HG03103 (cell line): Measurements from ENCODE around the gene PICK1.

Experiments
- ATAC-seq: cut with Tn5 transposase; IDR thresholded peaks from one replicate; pipeline ENCODE4 v1.9.1; 2021; ENCODE audit warnings: low read depth; ENCODE audit not compliant: unreplicated experiment

Gene PICK1

DNA sequence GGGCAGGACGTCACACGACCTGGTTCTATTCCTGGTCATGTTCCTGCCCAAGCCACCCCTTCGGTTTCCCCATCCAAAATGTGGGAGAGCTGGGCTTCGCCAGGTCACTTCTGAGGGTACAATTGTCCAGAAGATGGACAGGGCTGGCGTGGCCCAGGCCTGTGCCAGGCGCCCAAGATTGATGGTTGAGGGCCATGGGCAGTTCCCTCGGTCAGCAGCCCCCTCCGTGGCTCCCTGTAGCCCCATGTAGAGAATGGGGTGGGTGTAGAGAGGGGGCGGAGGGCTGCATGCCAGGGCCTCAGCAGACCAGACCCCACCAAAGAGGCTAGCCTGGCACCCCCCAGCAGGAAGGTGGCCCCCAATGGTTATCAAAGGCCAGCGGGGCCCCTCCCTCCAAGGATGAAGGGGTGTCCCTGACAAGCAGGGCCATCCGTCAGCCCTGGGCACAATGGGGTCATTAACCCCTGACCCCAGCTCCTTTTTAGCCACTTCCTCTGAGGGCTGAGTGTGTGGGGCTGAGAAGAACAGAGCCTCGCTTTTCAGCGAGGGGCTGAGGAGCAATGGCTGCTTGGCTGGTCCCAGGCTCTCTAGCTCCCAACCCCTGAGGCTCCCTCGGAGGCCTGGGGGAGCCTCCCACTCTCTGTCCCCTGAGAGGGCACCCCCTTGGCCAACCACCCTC lies 11.0 kb upstream of the PICK1 start:
- no peak for ATAC-seq

DNA sequence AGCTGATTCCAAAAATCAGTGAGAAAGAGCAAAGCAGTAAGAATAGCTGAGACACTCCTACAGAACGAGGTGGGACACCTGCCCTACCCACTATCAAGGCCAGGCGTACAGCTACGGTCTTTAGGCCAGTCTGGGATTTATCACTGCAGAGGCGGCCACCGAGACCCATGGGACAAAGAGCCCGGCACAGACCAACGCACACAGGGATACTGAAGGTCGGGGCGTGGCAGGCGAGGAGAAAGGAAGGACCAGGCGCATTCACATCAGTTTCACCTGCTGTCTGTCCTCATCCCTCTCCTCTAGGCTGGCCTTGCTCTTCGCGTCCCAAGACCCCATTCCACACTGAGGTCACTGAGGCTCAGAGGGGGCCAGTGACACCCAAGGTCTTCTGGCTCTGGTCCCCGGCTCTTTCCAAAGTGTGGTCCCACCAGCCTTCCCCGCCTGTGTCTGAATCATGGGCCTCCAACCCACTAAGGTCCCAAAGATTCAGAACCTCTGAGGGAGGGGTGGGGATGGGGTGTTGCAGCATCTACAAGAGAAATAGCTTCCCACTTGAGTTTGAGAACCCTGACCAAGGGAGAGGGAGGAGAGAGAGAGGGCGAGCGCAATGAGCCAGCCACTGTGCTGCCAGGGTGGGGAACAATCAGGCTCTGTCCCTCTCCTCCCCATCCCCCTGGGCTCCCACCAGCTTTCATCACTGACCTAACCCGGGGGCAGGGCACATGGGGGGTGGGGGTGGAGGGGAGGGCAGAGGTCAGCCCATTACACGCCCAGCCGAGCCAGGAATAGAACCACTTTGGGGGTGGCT lies 7.2 kb upstream of the PICK1 start:
- ATAC-seq = no peak

DNA sequence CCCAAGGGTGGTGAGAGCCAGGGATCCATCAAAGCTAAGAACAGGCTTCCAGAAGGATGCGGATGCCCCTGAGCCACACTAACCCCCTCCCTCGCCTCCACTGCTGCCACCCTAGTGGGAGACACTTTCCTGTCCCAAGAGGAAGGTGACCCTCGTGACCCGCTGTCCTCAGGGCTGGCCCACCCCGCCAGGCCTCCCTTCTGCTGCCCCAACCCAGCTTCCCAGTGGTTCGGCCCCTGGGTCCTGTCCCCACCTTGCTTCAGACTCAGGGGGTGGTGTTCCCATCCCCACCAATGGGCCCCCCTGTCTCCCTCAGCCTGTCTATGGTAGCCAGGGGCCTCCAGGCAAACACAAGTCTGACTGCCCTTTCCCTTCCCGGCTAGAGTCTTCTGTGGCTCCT lies 6.5 kb upstream of the PICK1 start:
- ATAC-seq = no peak

DNA sequence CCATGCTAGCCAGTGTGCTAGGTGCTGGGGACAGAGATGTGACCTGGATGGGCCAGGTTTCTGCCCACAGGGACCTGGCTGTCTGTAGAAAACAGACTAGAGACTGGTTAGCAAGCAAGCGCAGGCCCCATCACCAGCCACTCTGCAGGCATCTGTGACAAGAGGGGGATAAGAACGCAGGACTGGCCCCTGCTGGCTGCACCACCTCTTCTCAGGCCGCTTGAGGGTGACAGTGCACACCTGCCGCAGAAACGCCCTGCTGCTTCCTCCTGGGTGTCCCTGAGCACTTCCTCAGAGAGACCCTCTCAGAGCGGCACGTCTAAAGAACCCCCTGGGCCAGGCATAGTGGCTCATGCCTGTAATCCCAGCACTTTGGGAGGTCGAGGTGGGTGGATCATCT lies 5.9 kb upstream of the PICK1 start:
- ATAC-seq = no peak

DNA sequence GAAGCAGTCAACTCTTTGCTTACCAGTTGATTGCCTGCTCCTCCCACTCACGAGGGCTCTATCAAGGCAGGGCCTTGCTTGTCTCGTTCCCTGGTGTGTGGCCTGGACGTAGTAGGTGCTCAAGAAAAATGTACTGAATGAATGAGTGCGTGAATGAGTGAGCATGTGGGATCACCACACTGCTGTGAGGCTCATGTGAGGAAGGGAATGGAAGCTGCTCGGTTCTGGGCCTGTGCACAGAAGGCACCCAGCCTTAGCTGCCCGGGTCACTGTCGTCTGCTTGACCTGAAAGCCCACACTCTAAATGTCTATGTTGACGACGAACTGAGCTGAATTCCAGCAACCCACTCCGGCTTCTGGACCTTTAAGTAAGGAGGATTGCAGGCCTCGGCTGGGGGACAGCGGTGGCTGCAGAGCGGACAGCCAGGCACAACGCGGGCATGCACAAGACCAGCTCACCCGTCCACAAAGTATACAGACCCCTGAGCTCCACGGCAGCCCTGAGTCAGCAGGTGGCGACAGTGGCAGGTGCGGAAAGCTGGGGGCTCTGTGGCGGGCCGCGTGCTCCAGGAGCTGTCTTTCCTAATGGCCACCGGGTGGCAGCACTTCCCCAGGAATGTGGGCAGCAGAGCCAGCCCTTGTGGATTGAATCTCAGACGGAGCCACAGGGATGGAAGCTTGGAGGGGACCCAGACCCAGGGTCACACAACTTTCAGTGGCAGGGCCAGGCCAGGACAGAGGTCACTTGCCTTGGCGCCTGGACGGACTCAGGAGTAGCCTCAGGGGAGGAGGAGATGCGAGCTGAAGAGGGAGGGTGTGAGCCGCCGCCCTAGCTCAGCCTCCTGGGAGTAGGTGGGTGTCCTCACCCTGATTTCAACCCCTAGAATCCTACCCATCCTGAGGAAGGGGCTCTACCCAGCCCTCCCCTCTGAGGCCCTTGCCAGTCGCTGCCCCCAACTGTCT lies 5.0 kb upstream of the PICK1 start:
- ATAC-seq = no peak

DNA sequence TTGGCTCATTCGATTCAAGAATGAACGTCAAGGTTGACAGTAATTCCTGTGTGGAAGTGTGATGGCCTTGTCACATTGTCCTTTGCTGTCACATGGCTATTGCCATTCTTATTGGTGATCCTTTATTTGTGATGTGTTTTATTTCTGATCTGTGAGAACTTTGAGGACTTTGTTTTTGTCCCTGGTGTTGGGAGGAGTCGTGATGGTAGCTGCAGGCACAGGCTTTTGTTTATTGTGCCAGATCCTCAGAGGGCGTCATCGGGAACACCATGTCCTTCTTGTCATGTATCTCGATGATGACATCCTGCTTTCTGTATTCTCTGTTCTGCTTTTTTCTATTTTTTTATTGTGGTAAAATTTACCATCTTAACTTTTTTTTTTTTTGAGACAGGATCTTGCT lies 5.6 kb downstream of the PICK1 start:
- no peak for ATAC-seq

DNA sequence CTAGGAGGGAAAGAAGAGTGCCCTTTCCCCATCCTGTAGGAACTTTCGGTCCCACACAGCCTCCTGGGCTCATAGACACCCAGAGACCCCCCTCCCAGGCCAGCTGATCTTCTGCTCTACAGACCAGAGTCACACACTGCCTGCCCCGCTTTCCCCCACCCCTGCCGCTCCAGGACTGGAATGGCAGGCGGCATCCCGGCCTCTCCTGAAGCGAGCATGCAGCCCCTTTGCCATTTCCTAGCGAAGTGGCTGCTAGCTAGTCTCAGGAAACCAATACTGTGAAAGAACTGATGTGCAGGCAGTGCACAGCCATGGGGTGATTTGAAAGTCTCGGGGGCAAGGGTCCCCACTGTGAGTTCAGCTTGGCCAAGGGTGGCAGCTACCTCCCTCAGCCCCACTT lies 8.3 kb downstream of the PICK1 start:
- ATAC-seq = no peak

DNA sequence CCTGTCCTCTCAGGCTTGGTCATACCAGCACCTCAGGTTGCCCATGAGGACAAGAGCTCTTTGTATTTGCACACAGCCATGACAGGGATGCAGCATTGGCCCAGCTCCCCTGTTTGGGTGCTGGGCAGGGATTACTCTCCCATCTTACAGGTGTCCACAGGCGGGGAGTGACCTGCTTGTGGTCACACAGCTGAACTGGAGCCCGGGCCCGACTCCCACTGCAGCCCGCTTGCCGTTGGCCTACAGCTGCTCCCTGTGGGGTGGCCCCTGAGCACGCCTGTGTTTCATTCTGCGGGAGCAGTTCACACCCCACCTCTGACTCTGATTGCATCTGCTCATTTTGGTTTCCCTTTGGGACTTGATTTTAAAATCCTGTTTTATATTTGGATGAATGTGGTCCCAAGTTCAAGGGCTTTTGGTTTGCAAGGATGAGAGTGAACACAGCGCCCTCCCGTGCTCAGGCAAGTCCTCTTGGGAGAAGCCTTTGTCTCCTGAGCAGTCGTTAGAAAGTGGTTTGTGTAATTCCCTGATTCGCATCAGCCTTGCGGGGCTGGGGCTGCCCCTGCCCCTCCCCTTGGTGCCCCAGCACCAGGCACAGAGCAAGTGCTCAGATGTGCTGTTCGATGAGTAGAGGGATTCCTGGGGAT lies 9.3 kb downstream of the PICK1 start:
- no peak for ATAC-seq

DNA sequence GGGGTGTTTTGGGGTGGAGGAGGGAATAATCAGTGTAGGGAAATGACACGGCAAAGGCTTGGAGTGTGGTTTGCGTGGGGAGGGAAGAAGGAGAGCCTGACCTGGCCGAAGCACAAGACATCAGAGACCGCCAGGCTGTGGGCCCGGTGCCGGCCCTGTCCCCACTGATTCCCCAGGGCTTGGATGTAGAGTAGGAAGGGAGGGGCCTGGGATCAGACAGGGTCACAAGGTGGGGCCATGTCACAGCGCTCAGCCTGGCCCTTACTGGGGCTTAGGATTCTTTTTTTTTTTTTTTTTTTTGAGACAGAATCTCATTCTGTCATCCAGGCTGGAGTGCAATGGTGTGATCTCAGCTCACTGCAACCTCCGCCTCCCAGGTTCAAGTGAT lies 9.8 kb downstream of the PICK1 start:
- no peak for ATAC-seq

DNA sequence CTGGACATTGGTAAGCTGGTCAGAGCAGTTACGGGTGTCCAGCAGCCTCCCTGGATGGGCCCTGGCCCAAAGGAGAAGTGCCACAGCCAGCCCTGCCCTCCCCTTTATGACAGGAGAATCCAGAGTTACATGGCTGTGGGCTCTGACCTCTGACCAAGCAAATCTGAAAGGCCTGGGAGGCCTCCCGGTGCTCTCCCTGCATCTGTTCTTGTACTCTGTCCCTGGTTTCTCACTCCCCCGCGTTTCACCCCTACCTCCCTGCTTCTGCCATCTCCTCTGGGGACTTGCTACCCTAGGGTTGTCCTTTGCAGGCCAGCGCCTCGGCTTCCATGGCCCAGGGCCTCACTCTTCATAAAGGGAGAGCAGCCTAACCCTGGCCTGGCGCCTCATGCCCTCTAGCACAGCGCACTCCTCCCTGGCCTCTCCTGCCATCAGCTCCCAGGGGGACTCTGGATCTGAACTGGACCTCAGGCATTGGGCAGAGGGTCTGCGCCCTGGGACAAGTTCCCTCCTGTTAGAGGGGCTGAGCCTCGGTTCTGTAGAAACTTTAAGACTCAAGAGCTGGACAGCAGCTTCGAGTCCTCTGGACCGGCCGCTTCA lies 10.7 kb downstream of the PICK1 start:
- ATAC-seq = no peak

DNA sequence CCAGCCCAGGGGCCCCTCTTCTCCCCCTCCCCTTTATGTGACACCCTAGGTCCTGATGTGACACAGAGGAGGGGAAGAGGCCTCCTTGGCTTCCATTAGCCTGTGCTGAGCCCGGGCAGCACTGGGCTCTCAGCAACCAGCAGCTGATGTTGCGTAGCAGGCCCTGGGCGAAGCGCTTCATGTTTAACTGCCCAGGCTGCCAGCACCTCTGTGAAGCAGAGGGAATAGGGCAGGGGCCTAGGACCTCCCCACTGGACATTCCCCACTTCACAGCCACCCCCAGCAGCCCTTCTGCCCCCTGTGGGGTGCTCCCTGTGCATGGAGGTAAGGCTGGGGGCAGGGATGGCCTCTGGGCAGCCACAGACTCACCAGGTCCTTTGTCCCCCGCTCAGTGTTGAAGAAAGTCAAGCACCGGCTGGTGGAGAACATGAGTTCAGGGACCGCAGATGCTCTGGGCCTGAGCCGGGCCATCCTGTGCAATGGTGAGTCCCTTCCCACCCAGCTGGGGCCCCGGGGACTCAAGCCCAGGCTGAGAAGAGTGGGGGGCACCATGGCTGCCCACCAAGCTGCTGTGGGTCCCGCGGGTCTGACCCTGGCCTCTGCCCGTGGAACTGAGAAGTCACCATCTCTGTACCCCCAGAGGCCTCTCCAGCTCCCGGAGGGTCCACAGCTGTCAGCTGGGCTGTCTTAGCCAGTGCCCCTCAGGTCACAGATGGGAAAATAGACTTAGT lies 11.6 kb downstream of the PICK1 start:
- ATAC-seq = no peak

DNA sequence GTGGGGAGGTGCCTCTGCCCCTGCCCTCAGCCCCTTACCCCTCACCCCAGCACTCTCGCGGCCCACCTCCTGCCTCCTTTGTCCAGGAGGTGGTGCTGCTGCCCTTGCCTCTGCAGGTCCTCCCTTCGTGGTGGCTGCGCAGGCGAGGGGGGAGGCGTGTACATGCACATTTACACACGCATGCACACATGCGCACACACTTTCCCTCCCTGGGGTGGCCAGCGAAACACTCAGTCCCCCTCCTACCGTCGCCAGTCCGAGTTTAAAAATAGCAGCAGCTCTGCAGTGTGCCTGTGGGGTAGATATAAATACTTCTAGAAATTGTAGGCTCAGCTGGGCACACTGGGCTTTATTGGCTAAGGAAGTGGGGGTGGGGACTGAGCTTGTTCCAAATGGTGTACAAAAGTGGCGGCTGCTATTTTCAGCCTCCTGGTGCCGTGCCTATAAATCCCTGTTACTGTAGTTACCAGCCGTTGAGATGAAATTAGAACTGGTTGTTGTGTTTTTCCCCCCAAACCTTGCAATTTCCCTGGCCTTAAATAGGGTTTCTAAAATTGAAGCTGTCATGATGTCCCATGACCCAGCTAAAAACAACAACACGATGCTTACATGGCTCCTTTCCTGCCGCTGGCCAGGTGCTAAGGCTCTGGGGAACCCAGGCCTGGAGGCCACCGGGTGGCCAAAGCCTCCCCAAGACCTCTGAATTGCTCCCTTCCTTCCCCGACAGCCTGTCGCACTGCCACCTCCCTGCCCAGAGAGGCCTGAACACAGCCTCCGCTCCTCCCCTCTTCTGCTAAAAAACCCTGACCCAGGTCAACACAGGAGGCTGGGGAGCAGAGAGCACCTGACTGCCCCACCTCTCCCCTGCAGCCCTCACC lies 12.4 kb downstream of the PICK1 start:
- no peak for ATAC-seq

DNA sequence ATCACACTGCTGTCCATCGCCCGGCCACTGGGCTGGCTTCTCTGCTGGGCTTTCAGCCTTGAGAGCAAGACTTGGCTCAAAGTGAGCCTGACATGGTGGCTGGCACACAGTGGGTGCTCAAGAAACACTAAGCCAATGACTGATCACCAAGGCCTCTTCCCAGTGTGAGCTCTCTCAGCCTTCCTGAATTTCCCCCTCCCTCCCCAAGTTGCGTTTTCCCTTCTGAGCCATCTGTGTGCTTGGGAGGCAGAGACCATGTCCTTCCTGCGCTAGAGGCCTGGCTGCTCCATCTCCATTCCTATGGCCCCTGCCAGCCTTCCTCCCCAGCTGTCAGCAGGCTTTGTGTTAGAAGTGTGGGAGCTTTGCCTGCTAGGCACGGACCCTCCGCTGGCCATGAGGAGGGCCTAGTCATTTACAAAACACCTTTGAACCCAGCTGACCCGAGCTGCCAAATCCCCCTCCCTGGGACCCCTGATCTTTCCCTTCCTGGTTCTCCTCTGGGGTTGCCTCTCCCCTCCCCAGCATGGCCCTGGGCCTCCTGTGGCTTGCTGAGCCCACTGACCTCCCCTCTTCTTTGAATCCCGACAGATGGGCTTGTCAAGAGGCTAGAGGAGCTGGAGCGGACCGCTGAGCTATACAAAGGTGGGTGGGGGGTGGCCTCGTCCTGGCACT lies 13.2 kb downstream of the PICK1 start:
- no peak for ATAC-seq

DNA sequence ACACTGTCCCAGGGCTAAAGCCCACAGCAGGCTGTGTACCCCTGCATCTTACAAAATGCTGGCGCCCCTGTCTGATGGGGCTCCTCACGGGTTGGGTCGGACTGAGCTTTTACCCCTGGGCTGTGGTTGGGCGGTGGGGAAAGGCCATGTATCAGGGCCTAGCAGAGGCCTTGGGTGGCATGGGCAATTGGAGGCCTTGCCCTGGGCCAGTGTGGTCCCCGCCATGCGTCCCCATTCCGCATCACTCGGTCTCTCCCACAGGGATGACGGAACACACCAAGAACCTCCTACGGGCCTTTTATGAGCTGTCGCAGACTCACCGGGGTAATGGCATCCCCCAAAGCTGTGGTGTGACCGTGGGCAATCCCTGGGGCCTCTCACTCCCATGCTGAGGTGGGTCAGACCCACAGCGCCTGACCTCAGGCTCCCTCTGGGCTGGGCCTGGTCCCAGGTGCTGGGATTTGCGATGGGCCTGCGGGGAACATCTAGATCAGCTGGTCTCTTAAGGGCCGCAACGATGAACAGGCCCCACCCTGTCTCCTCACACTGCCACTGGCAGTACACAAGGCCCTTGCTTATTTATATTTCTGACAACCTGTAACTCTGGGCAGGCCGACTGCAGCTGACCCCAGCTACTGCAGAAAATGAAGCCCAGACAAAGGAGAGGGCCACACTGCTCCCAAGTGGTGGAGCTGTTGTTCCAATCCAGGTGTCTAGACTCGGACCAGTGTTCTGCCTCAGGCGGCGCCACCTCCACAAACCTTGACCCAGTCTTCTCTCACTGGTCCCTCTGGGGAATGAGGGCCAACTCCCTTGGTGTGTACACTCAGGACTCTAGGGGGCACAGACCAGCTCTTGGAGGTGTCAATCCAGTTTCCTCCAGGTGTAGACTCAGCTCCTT lies 14.5 kb downstream of the PICK1 start:
- no peak for ATAC-seq

DNA sequence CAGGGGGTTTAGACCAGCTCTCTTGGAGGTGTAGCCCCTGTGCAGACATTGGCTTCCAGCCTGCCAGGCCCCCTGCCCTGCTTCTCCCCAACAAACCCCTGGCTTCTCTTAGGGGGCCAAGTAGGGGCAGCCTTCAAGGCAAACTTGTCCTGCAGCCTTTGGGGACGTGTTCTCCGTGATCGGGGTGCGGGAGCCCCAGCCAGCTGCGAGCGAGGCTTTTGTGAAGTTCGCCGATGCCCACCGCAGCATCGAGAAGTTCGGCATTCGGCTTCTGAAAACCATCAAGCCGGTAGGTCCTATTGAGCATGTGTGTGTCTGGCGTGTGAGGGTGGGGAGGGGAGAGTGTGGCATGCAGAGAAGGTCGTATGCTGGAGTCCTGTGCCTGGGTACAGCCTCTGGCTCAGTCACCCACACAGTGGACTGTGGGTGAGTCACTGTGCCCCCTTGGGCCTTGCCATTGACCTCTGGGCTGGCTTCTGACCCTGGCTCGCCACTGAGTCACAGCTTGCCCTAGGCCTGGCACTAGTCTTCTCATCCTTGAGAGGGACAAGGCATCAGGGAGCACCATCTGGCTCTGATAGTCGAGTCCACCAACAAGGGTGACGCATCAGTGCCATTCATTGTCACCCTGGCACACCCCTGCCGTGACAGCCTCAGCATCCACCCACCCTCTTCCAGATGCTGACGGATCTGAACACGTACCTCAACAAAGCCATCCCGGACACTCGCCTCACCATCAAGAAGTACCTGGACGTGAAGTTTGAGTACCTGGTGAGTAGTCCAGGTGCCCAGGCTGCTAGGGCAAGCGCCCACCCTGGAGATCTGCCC lies 15.3 kb downstream of the PICK1 start:
- ATAC-seq = no peak
